ENCODE measurements around the gene PCDH15. TPM values are rescaled to one million over a fixed set of nuclear protein-coding genes. Genes with fewer than 3 reads are reported as not detected.

Gene PCDH15
- total RNA-seq: 0.16 TPM
- long read RNA-seq: 0 reads

DNA sequence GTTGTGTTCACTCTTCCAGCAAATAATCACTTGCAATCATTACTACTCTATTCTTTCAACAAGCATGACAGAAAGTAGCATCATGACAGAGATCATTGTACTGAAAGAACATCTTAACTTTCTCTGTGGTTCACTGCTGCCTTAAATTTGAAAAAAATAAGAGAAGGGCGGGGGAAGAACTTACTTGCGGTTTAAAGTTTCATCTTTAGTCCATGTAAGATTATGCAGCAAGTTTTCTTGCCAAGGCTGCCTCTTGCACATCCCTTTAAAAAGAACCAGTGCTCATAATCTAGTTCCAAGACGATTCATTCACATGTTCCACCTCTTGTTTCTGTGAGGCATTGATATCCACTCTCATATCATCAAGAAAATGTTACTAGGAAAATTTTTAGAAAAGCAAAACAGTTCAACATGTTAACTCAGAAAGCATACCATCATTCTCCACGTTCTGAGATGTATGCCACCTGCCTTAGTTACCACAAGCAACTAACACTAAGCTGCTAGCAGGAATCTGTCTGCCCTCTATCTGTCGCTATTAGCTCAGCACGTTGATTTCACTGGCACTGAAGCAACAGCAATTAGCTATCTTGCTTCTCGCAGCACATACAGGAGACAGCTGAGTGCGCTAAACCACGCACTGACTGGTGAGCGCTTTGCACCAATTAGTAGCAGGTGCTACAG, at the start of gene PCDH15:
PCDH15 (minus strand) TSS at position 491 of the 681 bp plus-strand sequence. CDS start 136,969 bp downstream, outside the sequence.
- DNase-seq (peak; percentile 39), ATAC-seq (ENCODE audit: poor library complexity) (peak; percentile 96)
- intact Hi-C loops (cut with DNase I): no loop called here

DNA sequence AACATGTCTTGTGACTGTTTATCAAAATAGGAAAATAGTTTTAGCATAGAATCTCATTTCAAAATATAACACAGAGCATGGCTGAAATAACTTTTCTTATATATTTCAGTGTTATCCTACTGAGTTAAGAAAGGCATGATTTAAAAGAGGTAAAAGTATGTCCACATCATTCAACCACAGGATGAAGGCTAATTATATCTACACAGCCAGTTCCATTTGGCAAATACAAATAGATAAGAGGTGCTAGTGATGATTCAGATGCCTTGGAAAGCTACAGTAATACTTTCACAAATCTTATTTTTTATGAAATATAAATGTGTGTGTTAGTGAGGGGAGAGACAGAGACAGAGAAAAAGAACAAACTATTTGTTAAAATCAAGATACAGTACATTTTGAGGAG, 42.9 kb upstream of the PCDH15 start:
- DNase-seq (no peak), ATAC-seq (ENCODE audit: poor library complexity) (peak; percentile 89)
- intact Hi-C loops (cut with DNase I): no loop called here

DNA sequence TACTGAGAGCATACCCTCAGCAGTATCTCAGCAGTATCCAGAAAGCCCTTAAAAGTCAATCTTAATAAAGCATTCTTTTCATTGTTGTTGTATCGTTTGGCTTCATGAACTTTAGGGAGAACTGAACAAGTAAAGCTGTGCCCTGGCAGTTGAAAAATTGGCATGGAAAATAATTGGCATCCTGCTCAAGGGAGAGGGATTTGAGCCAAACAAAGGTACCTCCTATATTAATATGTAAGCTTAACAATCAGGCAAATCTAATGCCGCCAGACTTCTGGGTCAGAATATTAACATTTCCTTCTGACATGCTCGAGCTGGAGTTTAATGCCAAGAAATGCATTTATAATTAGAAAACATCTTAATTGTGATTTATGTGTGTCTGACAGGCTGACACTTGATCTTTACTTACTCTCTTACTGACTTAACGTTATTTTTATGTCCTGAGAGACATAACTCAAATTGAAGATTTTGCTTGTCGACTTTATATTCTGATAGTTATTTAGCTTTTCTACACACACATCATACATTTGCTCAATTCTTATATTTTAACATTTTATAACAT, 42.1 kb upstream of the PCDH15 start:
- ATAC-seq (ENCODE audit: poor library complexity) (peak; percentile 89), DNase-seq (no peak)
- intact Hi-C loops (cut with DNase I): no loop called here

DNA sequence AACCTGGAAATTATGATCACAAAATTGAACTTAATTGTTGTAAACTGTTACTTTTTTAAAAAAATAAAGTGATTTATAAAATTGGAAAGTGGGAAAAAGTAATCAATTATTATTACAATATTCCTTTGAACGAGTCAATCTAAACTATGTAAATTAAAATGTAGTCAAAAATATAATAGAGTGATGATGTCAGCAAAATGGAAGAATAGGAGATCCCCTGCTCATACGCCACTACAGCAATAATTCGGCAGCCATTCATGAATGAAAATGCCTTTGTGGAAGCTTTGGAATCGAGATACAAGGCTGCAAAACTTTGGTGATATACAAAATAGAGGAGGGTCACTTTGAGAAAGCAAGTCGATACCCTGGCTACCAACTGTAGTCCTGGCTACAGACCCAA, 36.4 kb upstream of the PCDH15 start:
- intact Hi-C loops (cut with DNase I): no loop called here
- ATAC-seq (ENCODE audit: poor library complexity): no peak
- no peak for DNase-seq

DNA sequence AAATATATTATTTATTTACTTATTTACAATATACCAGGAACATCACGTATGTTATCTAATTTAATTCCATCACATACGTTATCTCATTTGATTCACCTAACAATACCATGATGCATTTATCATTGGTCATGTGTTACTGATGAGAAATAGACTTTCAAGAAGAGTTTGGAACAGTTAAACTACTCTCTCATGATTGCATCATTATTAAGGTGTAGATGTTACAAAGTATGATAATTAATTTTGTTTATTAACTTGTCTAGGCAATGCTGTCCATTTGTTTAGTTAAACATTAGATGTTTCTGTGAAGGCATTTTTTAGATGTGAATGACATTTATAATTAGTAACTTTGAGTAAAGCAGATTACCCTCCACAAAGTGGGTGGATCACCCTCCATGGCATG, 32.0 kb upstream of the PCDH15 start:
- intact Hi-C loops (cut with DNase I): no loop called here
- DNase-seq: no peak
- ATAC-seq (ENCODE audit: poor library complexity): no peak

DNA sequence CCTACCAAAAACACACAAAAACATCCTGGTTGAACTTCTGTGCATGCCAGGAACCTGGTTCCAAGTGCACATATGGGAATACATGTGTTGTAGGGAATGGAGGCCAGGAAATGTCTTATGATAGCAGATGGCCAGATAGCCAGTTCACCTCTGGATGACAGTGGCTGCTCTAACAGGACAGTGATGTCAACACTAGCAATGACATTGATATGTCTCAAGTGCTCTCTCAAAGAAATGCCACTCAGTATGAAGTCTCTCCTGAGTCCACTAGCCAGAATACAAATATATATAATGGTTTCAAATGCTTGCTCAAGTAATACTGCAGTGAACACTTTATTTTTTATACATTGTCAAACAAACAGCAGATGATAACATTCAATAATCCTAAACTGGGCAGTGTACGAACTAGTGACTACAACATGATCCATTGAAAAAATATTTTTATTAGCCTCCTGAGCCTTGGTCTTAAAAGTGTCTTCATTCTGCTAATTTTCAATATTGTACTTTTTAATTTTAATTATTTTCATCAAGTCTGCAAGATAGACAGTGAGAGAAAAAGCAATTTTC, 26.0 kb upstream of the PCDH15 start:
- ATAC-seq (ENCODE audit: poor library complexity) (peak; percentile 75), DNase-seq (no peak)
- intact Hi-C loops (cut with DNase I): no loop called here

DNA sequence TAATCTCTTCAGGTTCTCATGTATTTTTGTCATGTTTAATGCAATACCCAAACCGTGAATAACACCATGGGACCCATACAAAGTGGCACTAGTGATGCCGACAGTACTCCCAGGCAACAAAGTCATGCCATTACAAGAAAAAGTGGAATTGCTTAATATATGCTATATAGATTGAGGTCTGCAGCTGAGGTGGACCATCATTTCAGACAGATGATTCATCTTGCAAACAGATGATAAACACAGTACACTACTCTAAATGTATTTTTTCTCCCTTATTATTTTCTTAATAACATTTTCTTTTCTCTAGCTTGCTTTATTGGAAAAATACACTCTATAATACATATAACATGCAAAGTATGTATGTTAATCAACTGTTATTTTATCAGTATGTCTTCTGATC, 14.6 kb upstream of the PCDH15 start:
- DNase-seq (no peak), ATAC-seq (ENCODE audit: poor library complexity) (no peak)
- intact Hi-C loops (cut with DNase I): no loop called here

DNA sequence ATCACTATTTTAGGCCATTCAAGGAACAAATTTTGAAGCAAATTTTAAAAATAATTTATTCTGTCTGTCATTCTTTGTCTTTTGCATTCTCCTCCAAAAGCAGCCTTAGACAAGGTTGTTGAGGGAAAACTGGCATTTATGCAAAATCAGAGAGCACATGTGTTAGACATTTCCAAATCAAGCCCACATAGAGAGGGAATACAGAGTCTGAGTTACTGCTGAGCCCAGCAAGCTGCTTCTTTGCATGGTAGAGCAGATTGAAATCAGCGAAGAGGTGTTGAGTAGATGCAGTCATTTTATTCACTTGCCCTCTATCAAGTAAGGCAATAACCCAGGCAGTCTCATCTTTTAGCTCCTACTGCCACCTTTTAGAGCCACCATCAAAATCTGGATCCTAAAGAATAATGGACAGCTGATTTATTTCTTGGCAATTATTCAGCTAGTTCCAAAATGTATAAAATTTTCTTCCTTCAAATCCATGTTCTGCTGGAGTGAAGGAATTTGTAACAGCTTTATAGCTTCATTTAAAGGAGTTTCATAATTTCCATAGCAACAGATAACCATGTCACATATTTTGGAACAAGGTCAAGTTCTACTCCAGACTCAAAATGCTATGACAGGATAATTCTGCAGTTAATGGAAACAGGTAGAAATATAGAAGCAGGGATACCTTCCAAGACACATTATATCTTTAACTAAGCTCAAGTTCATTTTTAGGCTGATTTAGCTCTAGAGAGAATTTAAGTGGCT, 7.3 kb upstream of the PCDH15 start:
- intact Hi-C loops (cut with DNase I): no loop called here
- DNase-seq: no peak
- no peak for ATAC-seq (ENCODE audit: poor library complexity)

DNA sequence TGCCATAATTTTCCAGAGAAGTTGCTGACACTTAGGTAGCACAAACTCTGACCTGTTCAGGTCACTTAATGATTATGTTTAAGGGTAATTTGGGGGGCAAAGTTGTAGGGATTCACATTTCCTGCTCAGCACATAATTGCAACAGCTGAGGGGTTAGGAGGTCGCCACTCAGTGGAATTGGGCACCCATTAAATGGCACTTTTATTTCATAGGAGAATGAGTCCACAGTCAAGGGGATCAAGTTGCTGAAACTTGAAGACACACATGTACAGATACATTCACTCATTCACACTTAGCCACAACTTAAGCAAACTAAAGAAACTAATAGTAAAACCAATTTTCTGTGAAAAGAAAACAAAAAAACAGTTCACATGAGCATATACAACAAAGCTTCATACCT, 1.5 kb downstream of the PCDH15 start:
- DNase-seq (no peak), ATAC-seq (ENCODE audit: poor library complexity) (no peak)
- intact Hi-C loops (cut with DNase I): no loop called here

DNA sequence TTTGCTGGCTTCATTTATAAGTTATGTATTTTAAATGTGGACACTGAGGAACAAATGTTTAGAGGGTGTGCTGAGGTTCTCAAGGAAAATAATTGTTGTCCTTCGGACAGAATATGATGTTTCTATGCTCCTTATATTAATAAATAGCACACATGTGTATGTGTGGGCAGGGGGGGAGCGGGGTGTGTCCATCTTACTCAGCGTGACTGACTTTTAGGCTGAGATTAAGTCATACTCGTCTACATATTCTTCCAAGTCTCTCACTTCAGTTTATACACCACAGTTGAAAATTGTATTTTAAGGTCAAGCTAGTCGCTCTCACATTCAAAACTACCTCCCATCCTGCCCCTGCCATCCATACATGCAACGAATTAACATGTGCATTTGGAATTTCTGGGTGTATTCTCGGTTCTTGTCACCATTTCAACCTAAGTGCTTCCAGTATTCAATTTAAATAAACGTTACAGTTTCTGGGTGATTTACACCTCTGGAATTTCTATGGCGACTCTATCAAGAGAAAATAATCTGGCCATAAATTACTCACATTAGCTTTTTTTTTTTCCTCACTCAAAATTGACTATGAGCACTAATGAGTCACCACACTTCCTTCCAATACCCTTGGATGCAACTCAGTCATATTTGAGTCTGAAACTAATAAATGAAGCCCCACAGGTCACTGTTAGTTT, 3.3 kb downstream of the PCDH15 start:
- ATAC-seq (ENCODE audit: poor library complexity) (no peak), DNase-seq (no peak)
- intact Hi-C loops (cut with DNase I): no loop called here

DNA sequence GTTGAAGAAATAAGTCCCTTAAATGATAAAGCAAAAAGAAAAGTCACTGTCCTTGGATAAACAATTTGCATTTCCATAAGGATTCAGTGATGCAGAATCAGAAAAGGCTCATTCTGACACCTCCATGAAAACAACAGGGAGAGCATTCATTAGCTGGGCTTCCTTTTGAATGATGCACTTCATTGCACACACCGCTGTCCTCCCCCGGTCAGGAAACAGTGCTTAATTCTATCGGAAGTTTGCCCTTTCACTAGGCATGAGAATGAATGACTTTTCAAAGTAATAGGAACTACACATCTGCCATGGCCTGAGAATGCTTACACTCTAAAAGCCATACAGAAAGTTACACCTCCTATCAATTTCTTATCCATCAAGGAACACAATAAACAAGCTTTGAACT, 4.2 kb downstream of the PCDH15 start:
- DNase-seq (no peak), ATAC-seq (ENCODE audit: poor library complexity) (no peak)
- intact Hi-C loops (cut with DNase I): no loop called here

DNA sequence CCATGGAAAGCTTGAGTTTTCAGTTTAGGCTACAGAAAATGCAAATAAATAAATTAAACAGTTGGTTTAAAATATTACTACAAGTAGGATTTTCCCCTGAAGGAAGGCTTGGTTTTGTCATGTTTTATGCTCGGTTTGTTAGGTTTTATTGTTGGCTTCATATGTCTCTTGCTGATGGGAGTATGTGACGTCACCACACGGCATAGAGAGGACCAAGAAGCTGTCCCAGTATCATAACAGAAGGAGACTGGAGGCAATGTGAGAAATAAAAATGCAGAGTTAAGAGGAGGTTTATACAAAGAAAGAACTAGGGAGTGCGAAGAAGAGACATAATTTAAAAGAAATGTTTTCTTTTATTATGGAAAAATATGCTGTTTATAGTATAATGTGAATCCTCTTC, 24.4 kb downstream of the PCDH15 start:
- DNase-seq: no peak
- ATAC-seq (ENCODE audit: poor library complexity): no peak
- intact Hi-C loops (cut with DNase I): no loop called here

DNA sequence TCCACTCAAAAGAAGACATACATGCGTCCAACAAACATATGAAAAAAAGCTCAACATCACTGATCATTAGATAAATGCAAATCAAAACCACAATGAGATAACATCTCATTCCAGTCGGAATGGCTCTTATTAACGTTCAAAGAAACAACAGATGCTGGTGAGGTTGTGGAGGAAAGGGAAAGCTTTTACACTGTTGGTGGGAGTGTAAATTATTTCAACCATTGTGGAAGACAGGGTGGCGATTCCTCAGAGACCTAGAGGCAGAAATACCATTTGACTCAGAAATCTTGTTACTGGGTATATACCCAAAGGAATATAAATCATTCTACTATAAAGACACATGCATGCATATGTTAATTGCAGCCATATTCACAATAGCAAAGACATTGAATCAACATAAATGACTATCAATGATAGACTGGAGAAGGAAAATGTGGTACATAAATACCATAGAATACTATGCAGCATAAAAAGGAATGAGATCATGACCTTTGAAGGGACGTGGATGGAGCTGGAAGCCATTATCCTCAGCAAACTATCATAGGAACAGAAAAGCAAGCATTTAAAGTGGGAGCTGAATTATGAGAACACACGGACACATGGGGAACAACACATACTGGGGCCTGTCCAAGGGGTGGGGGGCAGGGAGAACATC, 28.4 kb downstream of the PCDH15 start:
- intact Hi-C loops (cut with DNase I): no loop called here
- DNase-seq (no peak), ATAC-seq (ENCODE audit: poor library complexity) (no peak)

DNA sequence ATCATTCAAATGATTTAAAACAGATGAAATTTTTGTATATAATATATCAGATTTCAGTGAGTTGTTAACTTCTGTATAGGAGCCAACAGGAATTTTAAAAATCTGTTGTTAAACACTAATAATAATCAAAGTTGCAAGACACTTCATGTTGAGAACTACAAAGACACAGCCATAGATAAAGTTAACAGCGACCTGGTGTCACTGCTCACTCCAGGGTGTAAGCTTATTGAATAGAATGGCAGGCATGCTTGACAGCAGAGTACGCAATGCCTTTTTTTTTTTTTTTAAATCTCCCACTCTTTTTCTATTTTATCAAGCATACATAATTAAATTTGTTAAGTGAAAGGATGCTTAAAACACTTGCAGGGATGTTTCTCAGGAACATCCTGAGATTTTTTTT, 32.0 kb downstream of the PCDH15 start:
- ATAC-seq (ENCODE audit: poor library complexity) (no peak), DNase-seq (no peak)
- intact Hi-C loops (cut with DNase I): no loop called here

DNA sequence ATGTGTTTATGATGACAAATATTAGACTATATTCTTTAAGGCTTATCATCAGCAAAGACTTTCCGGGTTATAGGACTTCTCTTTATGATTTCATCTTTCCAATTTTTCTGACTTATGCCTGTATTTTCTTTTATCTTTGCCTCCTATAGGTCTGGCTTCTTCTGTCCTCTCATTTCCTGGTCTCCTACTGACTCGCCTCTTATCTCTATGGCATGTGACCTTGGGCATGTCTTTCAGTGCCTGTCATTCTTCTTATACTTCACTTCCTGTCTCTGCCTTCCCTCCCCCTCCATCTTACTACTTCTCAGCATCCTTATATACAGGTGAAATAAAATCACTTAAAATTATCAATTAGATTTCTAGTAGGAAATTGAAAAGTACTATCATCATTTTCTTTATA, 42.2 kb downstream of the PCDH15 start:
- intact Hi-C loops (cut with DNase I): no loop called here
- no peak for ATAC-seq (ENCODE audit: poor library complexity)
- DNase-seq: no peak

DNA sequence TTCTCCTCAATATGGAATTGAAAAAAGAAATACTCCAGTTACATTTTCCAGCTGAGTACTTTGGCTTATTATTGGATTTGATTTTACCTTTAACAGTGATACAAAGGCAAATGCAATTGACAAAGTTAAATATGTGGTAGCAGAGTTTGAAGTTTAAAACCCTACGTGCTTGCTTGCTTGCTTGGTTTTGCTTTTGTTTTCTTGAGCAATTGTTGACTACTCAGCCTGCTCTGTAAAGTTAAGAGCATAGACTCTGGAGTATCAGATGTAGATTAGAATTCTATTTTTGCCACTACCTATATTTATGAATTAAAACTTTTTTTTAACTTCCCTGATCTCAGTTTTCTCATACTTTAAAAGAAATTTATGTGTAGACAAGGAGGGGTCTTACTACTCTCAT, 51.4 kb downstream of the PCDH15 start:
- no peak for ATAC-seq (ENCODE audit: poor library complexity)
- no peak for DNase-seq
- intact Hi-C loops (cut with DNase I): no loop called here

DNA sequence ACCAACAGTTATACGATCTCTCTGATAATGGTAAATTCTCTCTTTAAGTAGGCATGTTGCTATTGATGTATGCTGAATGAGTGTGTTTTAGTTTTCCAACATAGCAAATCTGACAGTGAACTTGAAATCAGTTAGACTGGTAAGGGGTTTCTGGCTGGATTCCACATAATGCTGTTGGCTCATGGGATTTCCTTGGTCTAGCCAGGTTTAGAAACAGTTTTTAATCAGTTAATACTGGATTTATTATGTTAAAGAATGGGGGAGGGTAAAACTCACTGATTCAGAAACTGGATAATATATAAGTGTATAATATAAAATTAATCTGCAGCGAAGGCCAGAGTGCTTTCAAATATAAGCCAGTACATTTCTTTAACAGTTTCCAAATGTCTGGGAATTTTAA, 55.6 kb downstream of the PCDH15 start:
- no peak for ATAC-seq (ENCODE audit: poor library complexity)
- no peak for DNase-seq
- intact Hi-C loops (cut with DNase I): no loop called here

DNA sequence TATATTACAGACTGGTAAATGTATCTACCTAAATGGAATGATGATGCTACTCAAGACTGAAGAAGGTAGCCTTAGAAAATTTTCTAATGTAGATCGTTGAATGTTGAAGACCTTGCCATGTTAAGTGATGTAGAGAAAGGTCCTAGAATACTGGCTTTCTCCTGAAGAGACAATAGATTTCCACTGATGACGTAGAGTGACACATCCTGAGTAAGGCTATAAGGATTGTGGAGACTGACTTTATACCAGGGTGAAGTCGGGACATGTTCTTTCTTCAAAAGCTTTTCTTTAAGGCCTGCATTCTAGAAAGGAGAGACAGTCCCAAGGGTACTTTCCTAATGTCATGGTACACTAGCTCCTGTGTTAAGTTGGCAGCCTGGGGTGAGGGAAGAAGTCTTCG, 58.6 kb downstream of the PCDH15 start:
- no peak for ATAC-seq (ENCODE audit: poor library complexity)
- intact Hi-C loops (cut with DNase I): no loop called here
- no peak for DNase-seq

DNA sequence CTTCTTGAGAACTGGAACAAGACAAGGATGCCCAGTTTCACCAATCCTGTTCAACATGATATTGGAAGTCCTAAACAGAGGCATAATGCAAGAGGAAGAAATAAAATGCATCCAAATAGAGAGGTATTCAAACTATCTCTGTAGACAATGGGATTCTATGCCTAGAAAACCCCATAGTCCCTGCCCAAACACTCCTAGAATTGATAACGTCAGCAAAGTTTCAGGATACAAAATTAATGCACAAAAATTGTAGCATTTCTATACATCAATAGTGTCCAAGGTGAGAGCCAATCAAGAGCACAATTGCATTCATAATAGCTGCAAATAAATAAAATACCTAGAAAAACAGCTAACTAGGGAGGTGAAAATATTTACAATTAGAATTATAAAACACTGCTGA, 72.5 kb downstream of the PCDH15 start:
- intact Hi-C loops (cut with DNase I): no loop called here
- no peak for ATAC-seq (ENCODE audit: poor library complexity)

More for the DNA sequence above, 72.5 kb downstream of the PCDH15 start:
- no peak for DNase-seq
